Liver (tissue), 9 donors: Measurements from ENCODE around the gene ZNF710. TPM values are rescaled to one million over a fixed set of nuclear protein-coding genes. Genes with fewer than 3 reads are reported as not detected.
A peak's percentile ranks its signal among the peaks of the same experiment; 100 is the strongest.

Experiments
- DNase-seq: peaks from one replicate; pipeline ENCODE4 v3.0.0-alpha.2; 2017; ENCODE audit warnings: low spot score
- H3K27ac ChIP-seq, 2 donors: one replicate each; pipeline ENCODE4 v1.7.0; 2013; ENCODE audit warnings: inconsistent platforms in 2 of 2, low read length in 2 of 2, control low read depth in 1 of 2, low read depth in 1 of 2, mild to moderate bottlenecking in 1 of 2
- H3K27me3 ChIP-seq, 4 donors: one replicate each; pipeline versions ENCODE4 v1.6.1 to v1.7.0; 2013; ENCODE audit warnings: low read length in 3 of 4, inconsistent platforms in 1 of 4, mild to moderate bottlenecking in 1 of 4, moderate library complexity in 1 of 4; ENCODE audit not compliant: control insufficient read depth in 4 of 4, insufficient read depth in 4 of 4
- H3K36me3 ChIP-seq, 4 donors: one replicate each; pipeline versions ENCODE4 v1.6.1 to v1.7.0; 2013; ENCODE audit warnings: low read length in 3 of 4, mild to moderate bottlenecking in 3 of 4, low read depth in 1 of 4, moderate library complexity in 1 of 4; ENCODE audit not compliant: control insufficient read depth in 4 of 4, insufficient read depth in 3 of 4
- H3K4me1 ChIP-seq, 4 donors: one replicate each; pipeline versions ENCODE4 v1.6.1 to v1.7.0; 2013; ENCODE audit warnings: low read length in 3 of 4, mild to moderate bottlenecking in 3 of 4, moderate library complexity in 1 of 4; ENCODE audit not compliant: control insufficient read depth in 4 of 4, insufficient read depth in 4 of 4
- H3K4me3 ChIP-seq, 3 donors: one replicate each; pipeline versions ENCODE4 v1.6.1 to v1.7.0; 2013; ENCODE audit warnings: low read length in 3 of 3, control low read depth in 1 of 3, low read depth in 1 of 3, mild to moderate bottlenecking in 1 of 3
- H3K9ac ChIP-seq, 2 donors: one replicate each; pipeline ENCODE4 v1.7.0; 2013; ENCODE audit warnings: low read length in 2 of 2, mild to moderate bottlenecking in 2 of 2, moderate library complexity in 2 of 2, control low read depth in 1 of 2, low read depth in 1 of 2
- H3K9me3 ChIP-seq, 4 donors: one replicate each; pipeline versions ENCODE4 v1.6.1 to v1.7.0; 2013; ENCODE audit warnings: low read length in 3 of 4; ENCODE audit not compliant: control insufficient read depth in 4 of 4
- EGR1 ChIP-seq, 2 donors: IDR thresholded peaks; 2 replicates each; pipeline ENCODE4 v1.6.1; 2016 to 2018; ENCODE audit warnings: antibody characterized with exemption in 2 of 2, low read depth in 2 of 2
- FOXA1 ChIP-seq: IDR thresholded peaks from 2 replicates; pipeline ENCODE4 v1.6.1; 2016; ENCODE audit warnings: antibody characterized with exemption
- FOXA2 ChIP-seq: IDR thresholded peaks from 2 replicates; pipeline ENCODE4 v1.6.1; 2016; ENCODE audit warnings: antibody characterized with exemption
- GABPA ChIP-seq, 2 donors: IDR thresholded peaks in 1 of 2; conservative IDR thresholded peaks in 1 of 2; 2 replicates each; pipeline ENCODE4 v1.6.1; 2016; ENCODE audit warnings: antibody characterized with exemption in 2 of 2, mild to moderate bottlenecking in 1 of 2, moderate library complexity in 1 of 2
- HNF4A ChIP-seq, 2 donors: conservative IDR thresholded peaks; 2 replicates each; pipeline ENCODE4 v1.6.1; 2016; ENCODE audit warnings: antibody characterized with exemption in 2 of 2, mild to moderate bottlenecking in 2 of 2
- JUND ChIP-seq, 2 donors: IDR thresholded peaks; 2 replicates each; pipeline ENCODE4 v1.6.1; 2016; ENCODE audit warnings: antibody characterized with exemption in 2 of 2
- NR2F2 ChIP-seq: IDR thresholded peaks from 2 replicates; pipeline ENCODE4 v1.6.1; 2016; ENCODE audit warnings: antibody characterized with exemption
- RAD21 ChIP-seq, 2 donors: IDR thresholded peaks; 2 replicates each; pipeline ENCODE4 v1.6.1; 2016; ENCODE audit warnings: antibody characterized with exemption in 2 of 2, mild to moderate bottlenecking in 2 of 2
- REST ChIP-seq: IDR thresholded peaks from 2 replicates; pipeline ENCODE4 v1.6.1; 2016; ENCODE audit warnings: antibody characterized with exemption, mild to moderate bottlenecking
- SP1 ChIP-seq: IDR thresholded peaks from 2 replicates; pipeline ENCODE4 v1.6.1; 2018; ENCODE audit warnings: antibody characterized with exemption, mild to moderate bottlenecking
- TAF1 ChIP-seq: conservative IDR thresholded peaks from 2 replicates; pipeline ENCODE4 v1.6.1; 2016; ENCODE audit warnings: antibody characterized with exemption, mild to moderate bottlenecking
- YY1 ChIP-seq: IDR thresholded peaks from 2 replicates; pipeline ENCODE4 v1.6.1; 2016; ENCODE audit warnings: antibody characterized with exemption, mild to moderate bottlenecking
- ZBTB33 ChIP-seq: IDR thresholded peaks from 2 replicates; pipeline ENCODE4 v1.6.1; 2016; ENCODE audit warnings: antibody characterized with exemption
- WGBS: extraction: QIAGEN DNeasy Blood & Tissue Kit; methylation state at CpG from one replicate; pipeline ENCODE4 v1.1.7; 2013; 5-methylcytosine and 5-hydroxymethylcytosine counted together
- polyA plus RNA-seq, 2 donors: library from polyadenylated mRNA; stranded (reverse) in 1 of 2; unstranded in 1 of 2; fragments of 200-250 nt in 1 of 2; fragments of >200 nt in 1 of 2; fragmentation: Nextera tagmentation in 1 of 2; extraction: Ambion mirVana in 1 of 2; gene quantifications; one replicate each; pipeline versions ENCODE4 v1.2.1 to v1.2.3, GENCODE V29; 2013 to 2015
- total RNA-seq, 2 donors: library from RNA; depleted of rRNA; stranded (reverse); fragments of >200 nt; gene quantifications; one replicate each; pipeline ENCODE4 v1.2.3, GENCODE V29; 2014
- TF ChIP-seq, protein P1 (sequence below): IDR thresholded peaks from 2 replicates; pipeline ENCODE4 v1.6.1; 2016; ENCODE audit warnings: antibody characterized with exemption
- donor health status: healthy.
- donor health status: healthy.
- donor health status: healthy.
- donor health status: healthy.
- donor health status: healthy.

ZNF710 gene
- total and polyA plus RNA-seq, 4 donors: 1.9 to 15.3 (median 5.4) TPM

DNA sequence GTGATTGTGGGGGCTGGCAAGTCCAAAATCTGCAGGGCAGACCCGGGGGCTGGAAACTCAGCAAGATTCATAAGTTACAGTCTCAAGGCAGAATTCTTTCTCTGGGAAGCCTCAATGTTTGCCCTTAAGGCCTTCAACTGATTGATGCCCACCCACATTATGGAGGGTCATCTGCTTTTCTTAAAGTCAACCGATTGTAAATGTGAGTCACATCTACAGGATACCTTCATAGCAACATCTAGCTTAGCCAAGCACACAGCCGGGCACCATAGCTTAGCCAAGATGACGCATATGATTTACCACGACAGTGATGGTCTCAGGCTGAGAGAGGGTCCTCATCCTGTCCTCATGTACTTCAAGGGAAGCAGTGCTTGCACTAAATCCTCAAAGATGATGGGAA, 57.7 kb downstream of the ZNF710 start:
- H3K27ac ChIP-seq: peak overlapping the region; percentile 66 to 71
- no peak overlapping the region for H3K4me3 ChIP-seq
- no peak overlapping the region for H3K9ac ChIP-seq
- H3K36me3 ChIP-seq: no peaks in the 10 kb centered on the region
- H3K9me3 ChIP-seq: no peaks in the 10 kb centered on the region
- DNase-seq: no peak
- WGBS: 95% methylated on average over 5 of the region's 5 CpGs
- TF ChIP-seq EGR1 (IDR thresholded peaks at IDR 0.05; ENCODE audit: low read depth in 2 of 2) (no peak), FOXA2 (no peak), GABPA (IDR thresholded peaks at IDR 0.05 in 1 of 2, conservative IDR thresholded peaks at IDR 0.05 in 1 of 2) (no peak), TAF1 (no peak), HNF4A (conservative IDR thresholded peaks at IDR 0.05) (no peak), SP1 (no peak)
- H3K27me3 ChIP-seq: no peaks in the 10 kb centered on the region
- peaks cover 10 to 28% (median 14%) of the 10 kb centered on the region in 4 donors for H3K4me1 ChIP-seq

- Histone ChIP-seq H3K9me3 (no peaks in the 10 kb centered on the region), H3K36me3 (no peaks in the 10 kb centered on the region), H3K27ac (peak overlapping the region; percentile 66 to 71), H3K4me1 (peaks cover 7 to 25% (median 11%) of the 10 kb centered on the region in 4 donors), H3K4me3 (no peak overlapping the region), H3K27me3 (no peaks in the 10 kb centered on the region), H3K9ac (no peak overlapping the region)
- 68% methylated on average over 21 of the region's 21 CpGs for WGBS
- TF ChIP-seq FOXA1 (no peak), JUND (IDR thresholded peaks at IDR 0.05) (no peak), ZBTB33 (no peak), YY1 (no peak), EGR1 (IDR thresholded peaks at IDR 0.05; ENCODE audit: low read depth in 2 of 2) (peak in 1 of 2 donors; percentile 8), NR2F2 (no peak), RAD21 (IDR thresholded peaks at IDR 0.05) (peak in 1 of 2 donors; percentile 33), REST (no peak)
- TF ChIP-seq, protein P1, sequence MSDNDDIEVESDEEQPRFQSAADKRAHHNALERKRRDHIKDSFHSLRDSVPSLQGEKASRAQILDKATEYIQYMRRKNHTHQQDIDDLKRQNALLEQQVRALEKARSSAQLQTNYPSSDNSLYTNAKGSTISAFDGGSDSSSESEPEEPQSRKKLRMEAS: peak; percentile 67
- DNase-seq: peak; percentile 62
Observed at GRCh38 chr15:90059208-90059985, 58.3 kb downstream of the ZNF710 start.
